CD4-positive, alpha-beta T cell treated with Interleukin-15 for 1 hour (primary cell): Measurements from ENCODE around the gene CDCA8.

Experiments
- DNase-seq: peaks from one replicate; pipeline ENCODE4 v3.0.0-alpha.2; 2020

Gene CDCA8

DNA sequence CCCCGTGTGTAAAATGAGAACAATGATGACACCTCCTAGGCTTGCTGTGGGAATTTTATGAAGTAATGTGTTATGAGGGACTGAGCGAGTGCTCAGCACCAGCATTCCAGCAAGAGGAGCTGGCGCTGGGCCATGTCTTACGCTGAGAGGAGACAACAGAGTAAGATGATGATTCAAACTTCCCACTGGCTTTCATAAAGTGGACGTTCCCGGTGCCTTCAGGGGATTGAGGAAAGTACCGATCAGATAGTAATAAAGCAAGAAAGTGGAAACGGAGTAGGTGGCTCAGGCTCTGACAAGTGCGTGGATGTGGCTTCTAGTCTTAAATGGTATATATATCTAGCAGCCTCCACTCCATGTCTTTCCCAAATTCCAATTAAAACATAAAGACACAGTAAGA is 48.8 kb downstream of the CDCA8 start:
- DNase-seq = no peak

GRCh38 chr1:37741662-37742061 is 49.3 kb downstream of the CDCA8 start:
- DNase-seq = no peak

- no peak for DNase-seq
These were observed 54.5 kb downstream of the CDCA8 start for GRCh38 chr1:37746806-37747205.

- DNase-seq = no peak
These were observed 56.2 kb downstream of the CDCA8 start for GRCh38 chr1:37748565-37748964.

- no peak for DNase-seq
These were observed 59.9 kb downstream of the CDCA8 start for GRCh38 chr1:37752213-37752582.

- no peak for DNase-seq
These were observed 60.5 kb downstream of the CDCA8 start for GRCh38 chr1:37752583-37753471.

- DNase-seq = no peak
These were observed 61.4 kb downstream of the CDCA8 start for GRCh38 chr1:37753473-37754321.

DNA sequence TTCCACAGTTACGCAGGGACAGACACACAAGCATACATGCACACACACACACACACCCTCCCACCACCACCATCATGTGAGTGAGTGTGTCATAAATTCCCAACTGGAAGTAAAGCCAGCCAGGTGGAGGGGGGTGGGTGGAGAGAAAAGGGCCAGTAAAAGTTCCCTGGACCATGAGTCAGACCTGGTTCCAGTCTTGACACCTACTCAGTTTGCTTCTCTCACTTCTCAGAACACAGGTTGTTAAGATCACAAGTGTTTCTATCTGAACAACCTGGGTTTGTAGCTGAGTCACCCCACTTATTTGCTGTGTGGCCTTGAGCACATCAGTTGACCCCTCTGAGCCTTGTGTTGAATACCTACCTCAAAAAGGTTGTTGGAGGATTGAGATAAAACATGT is 63.0 kb downstream of the CDCA8 start:
- no peak for DNase-seq

DNA sequence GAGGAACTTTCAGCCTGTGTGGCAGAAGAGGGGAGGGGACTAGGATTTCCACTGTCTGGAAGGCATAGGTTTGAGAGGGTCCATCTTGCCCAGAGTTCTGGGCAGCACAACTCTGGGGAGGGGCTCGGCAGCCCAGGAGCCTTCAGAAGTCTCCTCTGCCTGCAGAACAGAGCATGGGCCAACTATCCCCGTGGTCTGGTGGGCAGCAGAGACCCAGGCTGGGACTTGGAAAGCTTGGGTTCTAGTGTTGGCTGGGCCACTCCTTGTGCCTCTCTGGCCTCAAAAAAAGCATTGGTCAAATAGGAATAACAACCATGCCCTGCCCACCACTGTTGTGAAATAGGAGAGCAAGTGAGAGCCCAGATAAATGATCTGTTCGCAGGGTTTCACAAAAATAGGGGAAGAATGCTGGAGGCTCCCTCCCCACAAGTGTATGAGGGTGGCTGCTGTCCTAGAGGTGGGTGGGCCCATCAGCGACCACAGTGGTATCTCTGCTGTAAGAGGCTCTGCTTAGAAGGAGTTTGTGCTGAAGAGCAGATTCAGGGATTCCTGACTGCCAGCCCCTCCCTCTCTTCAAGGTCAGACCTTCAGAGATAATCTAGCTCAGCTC is 63.7 kb downstream of the CDCA8 start:
- no peak for DNase-seq
